GM18507 (cell line): Measurements from ENCODE around the gene HOXA3.

Experiments used
- DNase-seq: peaks from one replicate; pipeline ENCODE4 v3.0.0; 2011; ENCODE audit warnings: low read depth; ENCODE audit not compliant: insufficient read length; ENCODE audit errors: extremely low spot score
- FAIRE-seq: peaks from 2 replicates; lab custom pipeline; 2011; peaks lifted over from hg19 to GRCh38; lab: Jason Lieb, UNC

The HOXA3 gene

GRCh38 chr7:27099453-27100370 is 52.7 kb downstream of the HOXA3 start:
- no peak for FAIRE-seq
- no peak for DNase-seq

GRCh38 chr7:27098578-27099451 is 53.6 kb downstream of the HOXA3 start:
- FAIRE-seq = no peak
- DNase-seq = no peak

GRCh38 chr7:27097686-27098577 is 54.5 kb downstream of the HOXA3 start:
- FAIRE-seq (no peak), DNase-seq (no peak)

- DNase-seq (peak; percentile 28), FAIRE-seq (peak; percentile 33)
Observed at GRCh38 chr7:27096768-27097514, 55.4 kb downstream of the HOXA3 start.

DNA sequence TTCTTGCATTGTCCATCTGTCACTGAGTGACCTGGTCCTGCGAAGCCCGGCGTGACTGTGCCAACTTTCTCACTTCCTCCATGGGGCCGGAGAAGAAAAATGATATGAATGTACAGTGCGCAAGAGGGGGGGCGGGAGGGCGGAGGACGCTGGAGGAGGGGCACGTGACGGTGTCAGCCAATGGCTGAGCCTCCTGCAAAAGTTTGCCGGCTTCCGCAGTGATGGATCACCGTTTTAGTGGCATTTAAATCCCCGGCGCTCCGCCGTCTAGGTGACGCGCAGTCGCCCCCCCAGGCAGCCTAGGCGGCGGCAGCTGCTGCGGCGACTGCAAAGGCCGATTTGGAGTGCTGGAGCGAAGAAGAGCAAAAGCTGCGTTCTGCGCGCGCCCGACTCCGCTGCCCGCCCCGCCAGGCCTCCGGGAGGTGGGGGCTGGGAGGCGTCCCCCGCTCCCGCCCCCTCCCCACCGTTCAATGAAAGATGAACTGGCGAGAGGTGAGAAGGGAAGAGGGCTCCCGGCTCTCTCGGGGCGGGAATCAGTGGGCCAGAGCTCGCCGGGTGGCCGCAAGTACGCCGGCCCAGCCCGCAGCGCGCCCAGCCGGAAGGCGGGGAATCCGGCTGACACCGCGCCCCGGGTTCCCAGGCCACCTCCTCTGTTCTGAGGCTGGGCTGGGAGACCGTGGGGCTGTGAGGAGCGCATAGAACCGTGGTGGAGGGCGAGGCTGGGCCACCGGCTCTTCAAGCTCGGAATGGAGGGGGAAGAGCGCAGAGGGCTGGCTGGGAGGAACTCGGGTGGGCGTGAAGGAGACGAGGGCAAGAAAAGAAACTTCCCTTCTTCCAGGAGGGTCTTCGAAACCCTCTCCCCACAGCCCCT is 56.3 kb downstream of the HOXA3 start, which contains the start of gene HOXA1:
Gene HOXA1 (minus strand): TSS at position 104 of the 871 bp plus-strand sequence. CDS start 88 bp downstream, at position 16.
- FAIRE-seq (peak; percentile 96), DNase-seq (peak; percentile 93)

GRCh38 chr7:27095050-27095896 is 57.1 kb downstream of the HOXA3 start:
- DNase-seq = no peak
- FAIRE-seq = no peak

DNA sequence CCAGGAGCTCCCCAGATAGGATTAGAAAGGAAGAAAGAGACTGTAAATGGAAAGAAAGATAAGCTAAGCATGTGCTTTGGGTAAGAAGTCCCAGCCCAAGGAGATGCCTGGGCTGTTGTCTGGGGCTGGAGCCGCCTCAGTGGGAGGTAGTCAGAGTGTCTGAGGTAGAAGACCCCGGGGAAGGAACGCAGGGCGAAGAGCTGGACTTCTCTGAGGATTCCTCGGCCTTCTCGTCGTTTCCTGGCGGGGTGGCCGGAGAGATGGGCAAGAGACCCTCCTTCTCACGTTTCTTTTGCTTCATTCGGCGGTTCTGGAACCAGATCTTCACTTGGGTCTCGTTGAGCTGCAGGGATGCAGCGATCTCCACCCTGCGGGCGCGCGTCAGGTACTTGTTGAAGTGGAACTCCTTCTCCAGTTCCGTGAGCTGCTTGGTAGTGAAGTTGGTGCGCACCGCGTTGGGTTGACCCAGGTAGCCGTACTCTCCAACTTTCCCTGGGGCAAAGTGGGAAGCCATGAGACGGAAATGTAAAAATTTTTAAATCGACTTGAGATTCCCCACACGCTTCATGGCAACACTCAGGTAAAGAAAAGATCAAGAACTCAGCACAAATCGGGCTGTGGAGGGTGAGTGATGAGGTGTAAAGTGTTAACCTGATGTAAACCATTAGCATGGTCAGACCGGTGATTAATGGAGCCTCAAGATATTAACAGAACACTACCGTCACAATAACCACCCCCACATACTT is 57.9 kb downstream of the HOXA3 start:
- no peak for FAIRE-seq
- DNase-seq = no peak

- no peak for FAIRE-seq
- DNase-seq = no peak
Observed at GRCh38 chr7:27093184-27093895, 59.0 kb downstream of the HOXA3 start.

- DNase-seq (no peak), FAIRE-seq (no peak)
Observed at GRCh38 chr7:27092819-27093110, 59.6 kb downstream of the HOXA3 start.

GRCh38 chr7:27091941-27092818 is 60.2 kb downstream of the HOXA3 start:
- DNase-seq (no peak), FAIRE-seq (no peak)

- no peak for DNase-seq
- no peak for FAIRE-seq
Observed at GRCh38 chr7:27091105-27091504, 61.3 kb downstream of the HOXA3 start.

DNA sequence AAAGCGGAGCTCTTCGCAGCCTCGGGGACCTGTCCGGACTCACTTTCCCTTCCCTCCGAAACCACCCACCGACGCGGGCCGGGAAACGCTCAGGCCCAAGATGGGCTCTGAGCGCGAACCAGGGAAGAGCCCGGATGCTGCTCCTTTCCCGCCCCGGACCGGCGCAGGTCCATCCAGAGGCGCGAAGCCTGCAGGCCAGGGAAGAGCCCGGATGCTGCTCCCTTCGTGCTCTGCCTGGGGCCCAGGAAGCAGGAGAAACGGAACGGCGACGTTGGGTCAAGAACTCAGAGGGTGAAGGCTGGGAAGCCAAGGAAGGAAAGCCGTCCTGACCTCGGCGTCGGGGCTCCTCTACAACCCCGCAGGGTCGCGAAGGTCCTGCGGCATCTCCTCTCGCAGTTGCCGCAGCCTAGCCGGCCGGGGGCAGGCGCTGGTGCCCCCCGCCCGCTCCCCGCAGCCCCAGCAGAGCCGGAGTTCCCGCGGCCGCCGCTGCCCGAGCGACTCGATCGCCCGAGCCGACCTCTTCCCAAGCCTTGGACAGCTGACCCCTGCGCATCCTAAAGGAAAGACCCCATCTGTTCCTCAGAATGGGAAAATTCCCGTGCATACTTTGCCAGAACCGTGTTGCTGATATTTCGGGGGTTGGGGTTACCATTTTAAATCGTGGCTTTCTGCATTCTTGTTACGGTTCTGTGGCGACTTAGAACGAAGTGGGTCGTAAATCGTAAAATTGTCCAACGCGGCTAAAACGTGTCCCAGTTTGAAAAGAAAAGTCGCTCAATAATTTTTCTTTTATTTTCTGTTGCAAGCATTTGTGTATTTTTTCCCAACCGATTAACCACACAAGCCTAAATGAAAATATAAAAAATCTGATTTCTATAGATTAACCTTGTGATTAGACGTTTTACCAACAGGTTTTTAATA is 64.1 kb downstream of the HOXA3 start:
- no peak for FAIRE-seq
- no peak for DNase-seq

GRCh38 chr7:27083646-27084045 is 68.7 kb downstream of the HOXA3 start:
- DNase-seq = no peak
- peak; percentile 56 for FAIRE-seq

DNA sequence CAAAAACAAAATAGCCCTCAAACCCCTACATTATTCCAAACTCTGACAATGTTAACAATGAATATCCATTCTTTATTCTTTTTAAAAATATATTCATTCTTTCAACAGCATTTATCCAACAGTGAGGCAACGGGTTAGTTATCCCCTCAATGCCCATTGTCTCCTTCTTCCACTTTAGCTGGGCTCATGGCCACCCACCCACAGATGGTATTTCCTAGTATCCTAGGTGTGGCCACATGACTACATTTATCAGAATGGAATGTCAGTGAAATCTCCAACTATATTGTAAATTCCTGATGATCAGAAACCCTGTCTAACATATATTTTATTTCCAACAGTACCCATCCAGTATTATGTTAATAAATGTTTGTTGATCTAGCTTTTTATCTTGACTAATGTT is 70.2 kb downstream of the HOXA3 start:
- FAIRE-seq (no peak), DNase-seq (no peak)
